K562 (cell line): ENCODE data around the gene CKAP5. TPM values are rescaled to one million over a fixed set of nuclear protein-coding genes. Genes with fewer than 3 reads are reported as not detected.

Experiments
- BCL6 ChIP-seq: fragments of 250-450 bp; sonication (Bioruptor Pico); IDR thresholded peaks from 2 replicates; pipeline ENCODE4 v1.4.0; 2020
- GABPB2 ChIP-seq: fragments of 250-450 bp; sonication (Bioruptor Pico); conservative IDR thresholded peaks from 2 replicates; pipeline ENCODE4 v1.5.1; 2021; ENCODE audit warnings: mild to moderate bottlenecking
- GTF2F1 ChIP-seq: IDR thresholded peaks from 2 replicates; pipeline ENCODE4 v1.6.1; 2011; ENCODE audit warnings: low read depth, low read length, improper control_type of control experiment
- HINFP ChIP-seq: fragments of 450-650 bp; conservative IDR thresholded peaks from 2 replicates; pipeline ENCODE4 v1.6.1; 2016; ENCODE audit warnings: missing genetic modification characterization, low read depth, mild to moderate bottlenecking, control low read depth, missing compliant biosample characterization
- KDM4B ChIP-seq, 2 experiments: fragments of 450-650 bp in 1 of 2; sonication (generic) in 1 of 2; IDR thresholded peaks; 2 replicates each; pipeline ENCODE4 v1.6.1; 2016 to 2017; ENCODE audit warnings: borderline replicate concordance in 2 of 2, antibody characterized with exemption in 1 of 2, low read depth in 1 of 2, mild to moderate bottlenecking in 1 of 2
- NR0B1 ChIP-seq: fragments of 450-650 bp; IDR thresholded peaks from one replicate; pipeline ENCODE4 v1.6.1; 2018; ENCODE audit warnings: mild to moderate bottlenecking, moderate library complexity; ENCODE audit not compliant: partially characterized antibody
- NR2C1 ChIP-seq, 2 experiments: fragments of 450-650 bp; IDR thresholded peaks; 2 replicates each; pipeline ENCODE4 v1.6.1; 2017; ENCODE audit warnings: mild to moderate bottlenecking in 2 of 2, antibody characterized with exemption in 1 of 2, inconsistent platforms in 1 of 2, missing compliant biosample characterization in 1 of 2, missing genetic modification characterization in 1 of 2
- POLR2B ChIP-seq: fragments of 450-650 bp; IDR thresholded peaks from 2 replicates; pipeline ENCODE4 v1.6.1; 2018; ENCODE audit warnings: low read depth; ENCODE audit not compliant: partially characterized antibody
- SRSF9 ChIP-seq: fragments of 200-400 bp; formaldehyde crosslinking; IDR thresholded peaks from 2 replicates; pipeline ENCODE4 v1.6.1; 2017; ENCODE audit warnings: low read depth, low read length, borderline replicate concordance
- TAF15 ChIP-seq: fragments of 200-400 bp; formaldehyde crosslinking; IDR thresholded peaks from 2 replicates; pipeline ENCODE4 v1.6.1; 2017; ENCODE audit warnings: mild to moderate bottlenecking, low read depth, low read length, moderate library complexity
- ZBTB40 ChIP-seq, 2 experiments: fragments of 450-650 bp in 1 of 2; sonication (generic) in 1 of 2; formaldehyde crosslinking in 1 of 2; IDR thresholded peaks; 2 replicates each; pipeline versions ENCODE4 v1.7.1 to v1.9.0; 2016 to 2022; ENCODE audit warnings: inconsistent platforms in 1 of 2, mild to moderate bottlenecking in 1 of 2, missing genetic modification reagents in 1 of 2
- ZNF79 ChIP-seq: fragments of 250-450 bp; sonication (Bioruptor Pico); IDR thresholded peaks from 2 replicates; pipeline ENCODE4 v1.4.0; 2020; ENCODE audit warnings: low read depth, mild to moderate bottlenecking, moderate library complexity
- polyA plus RNA-seq, 8 experiments: library from polyadenylated mRNA; depleted of rRNA in 4 of 8; stranded (reverse) in 5 of 8; unstranded in 3 of 8; fragments of >200 nt; fragmentation: Nextera tagmentation in 2 of 8; fragmentation: Illumina TruSeq in 1 of 8; extraction: Ambion mirVana in 2 of 8; extraction: Trizol in 1 of 8; gene quantifications; 2 replicates each; pipeline versions ENCODE4 v1.2.1 to v1.2.3, GENCODE V29; 2011 to 2014; ENCODE audit warnings: inconsistent platforms in 1 of 8, missing spikeins in 1 of 8
- total RNA-seq, 7 experiments: library from RNA; depleted of rRNA in 6 of 7; stranded (reverse); fragments of >200 nt in 6 of 7; fragmentation: Illumina TruSeq in 2 of 7; extraction: Trizol in 2 of 7; gene quantifications; 2 replicates each; pipeline versions ENCODE4 v1.2.1 to v1.2.3, GENCODE V29; 2011 to 2021; ENCODE audit warnings: low replicate concordance in 1 of 7

The CKAP5 gene
- total and polyA plus RNA-seq, 9 of the 15 experiments (the other 6 are each of a cell fraction or from before 2014, with no cell fraction given): 60.1 to 239 (median 139) TPM

- TF ChIP-seq GABPB2 (CRISPR knock-in tag) (no peak), KDM4B (IDR thresholded peaks at IDR 0.05; ENCODE audit: borderline replicate concordance in 2 of 2, low read depth in 1 of 2) (peak in 1 of 2 experiments; percentile 91; a peak in 2 of 4 replicates), HINFP (no peak), ZBTB40 (IDR thresholded peaks at IDR 0.05) (peak; percentile 100), ZBTB40 (CRISPR knock-in tag; IDR thresholded peaks at IDR 0.05) (no peak), BCL6 (no peak), NR2C1 (IDR thresholded peaks at IDR 0.05) (peak; percentile 93), NR2C1 (tag; IDR thresholded peaks at IDR 0.05) (peak; percentile 95), POLR2B (peak; percentile 89), TAF15 (no peak), ZNF79 (CRISPR knock-in tag) (no peak), SRSF9 (no peak), GTF2F1 (no peak; the same call in 1 of the 2 replicates), NR0B1 (no peak)
Measured at GRCh38 chr11:46700241-46701077, 145.6 kb downstream of the CKAP5 start, which contains the start of the genes ARHGAP1 and ZNF408 (continued).
